OCI-LY7 (cell line): ENCODE data around the gene C19orf85.

Source experiments
- CTCF ChIP-seq: fragments of 200-600 bp; sonication (generic); conservative IDR thresholded peaks from 2 replicates; pipeline ENCODE4 v1.5.1; 2014; ENCODE audit warnings: mild to moderate bottlenecking, antibody characterized with exemption, low read length, moderate library complexity, mixed read lengths
- EZH2phosphoT487 ChIP-seq: fragments of 200-600 bp; sonication (generic); IDR thresholded peaks from 2 replicates; pipeline ENCODE4 v1.6.1; 2018; ENCODE audit warnings: low read depth, borderline replicate concordance, mild to moderate bottlenecking, mixed run types, antibody characterized with exemption, low read length, moderate library complexity, mixed read lengths

GRCh38 chr19:55446060-55446459 lies 18.5 kb downstream of the C19orf85 start:
- no peak for TF ChIP-seq CTCF
- TF ChIP-seq EZH2phosphoT487, result no peak
